GM23338 (cell line): Measurements from ENCODE around the gene KCTD21. TPM values are rescaled to one million over a fixed set of nuclear protein-coding genes. Genes with fewer than 3 reads are reported as not detected.

ENCODE experiments used
- ATAC-seq: fragments of 200-7000 bp; cut with Tn5 transposase; 3 replicates; pipeline ENCODE4 v1.9.1; 2020
- DNase-seq: peaks from one replicate; pipeline ENCODE4 v3.0.0-alpha.2; 2015; ENCODE audit warnings: low spot score
- H2AFZ ChIP-seq: fragments of 200-600 bp; sonication (generic); 2 replicates; pipeline ENCODE4 v1.8.0; 2016; ENCODE audit warnings: antibody characterized with exemption, mild to moderate bottlenecking, moderate library complexity
- H3F3A ChIP-seq: fragments of 200-600 bp; sonication (generic); replicated peaks from 2 replicates; pipeline ENCODE4 v1.8.0; 2017; ENCODE audit warnings: antibody characterized with exemption, mixed run types, low read depth
- H3K27ac ChIP-seq: fragments of 200-600 bp; sonication (generic); 2 replicates; pipeline ENCODE4 v1.6.1; 2016; ENCODE audit warnings: low read depth
- H3K27me3 ChIP-seq: fragments of 200-600 bp; sonication (generic); 2 replicates; pipeline ENCODE4 v1.8.0; 2016; ENCODE audit warnings: mild to moderate bottlenecking, mixed run types, moderate library complexity; ENCODE audit not compliant: insufficient read depth
- H3K36me3 ChIP-seq: fragments of 200-600 bp; sonication (generic); 2 replicates; pipeline ENCODE4 v1.8.0; 2016; ENCODE audit warnings: mild to moderate bottlenecking; ENCODE audit not compliant: insufficient read depth
- H3K4me1 ChIP-seq: fragments of 200-600 bp; sonication (generic); 2 replicates; pipeline ENCODE4 v1.8.0; 2016; ENCODE audit warnings: mild to moderate bottlenecking, moderate library complexity; ENCODE audit not compliant: insufficient read depth
- H3K4me2 ChIP-seq: fragments of 200-600 bp; sonication (generic); 2 replicates; pipeline ENCODE4 v1.7.1; 2017; ENCODE audit warnings: mixed run types
- H3K4me3 ChIP-seq: fragments of 200-600 bp; sonication (generic); 2 replicates; pipeline ENCODE4 v1.6.1; 2016; ENCODE audit warnings: mixed run types
- H3K79me2 ChIP-seq: fragments of 200-600 bp; sonication (generic); replicated peaks from 2 replicates; pipeline ENCODE4 v1.8.0; 2017; ENCODE audit warnings: mild to moderate bottlenecking; ENCODE audit not compliant: insufficient read depth
- H3K9me2 ChIP-seq: fragments of 200-600 bp; sonication (generic); 2 replicates; pipeline ENCODE4 v1.8.0; 2017; ENCODE audit not compliant: insufficient read depth
- H4K20me1 ChIP-seq: fragments of 200-600 bp; sonication (generic); replicated peaks from 2 replicates; pipeline ENCODE4 v1.8.0; 2017; ENCODE audit warnings: mild to moderate bottlenecking; ENCODE audit not compliant: insufficient read depth
- H3K27ac Mint-ChIP-seq: 2 replicates; pipeline ENCODE4 v1.8.0; 2020; ENCODE audit warnings: inconsistent platforms, mild to moderate bottlenecking, moderate library complexity, mixed read lengths
- H3K27me3 Mint-ChIP-seq: 3 replicates; pipeline ENCODE4 v1.8.0; 2022; ENCODE audit warnings: low read depth, mild to moderate bottlenecking, moderate library complexity, mixed read lengths, inconsistent platforms; ENCODE audit not compliant: insufficient read depth, poor library complexity
- H3K36me3 Mint-ChIP-seq: 3 replicates; pipeline ENCODE4 v1.8.0; 2021; ENCODE audit warnings: low read depth, mild to moderate bottlenecking, inconsistent platforms, moderate library complexity, mixed read lengths
- H3K4me1 Mint-ChIP-seq: 3 replicates; pipeline ENCODE4 v1.8.0; 2020; ENCODE audit warnings: mild to moderate bottlenecking, inconsistent platforms, mixed read lengths
- H3K4me3 Mint-ChIP-seq: 3 replicates; pipeline ENCODE4 v1.8.0; 2021; ENCODE audit warnings: moderate library complexity, mild to moderate bottlenecking, inconsistent platforms, mixed read lengths
- H3K9me3 Mint-ChIP-seq: 3 replicates; pipeline ENCODE4 v1.8.0; 2020; ENCODE audit warnings: moderate library complexity, mild to moderate bottlenecking, inconsistent platforms, mixed read lengths
- CTCF ChIP-seq, 2 experiments: fragments of 200-600 bp in 1 of 2; sonication (generic) in 1 of 2; conservative IDR thresholded peaks; 2 replicates each; pipeline versions ENCODE4 v1.5.1 to v1.6.1; 2016 to 2017; ENCODE audit warnings: antibody characterized with exemption in 2 of 2, low read depth in 2 of 2, mild to moderate bottlenecking in 2 of 2, moderate library complexity in 1 of 2
- EZH2 ChIP-seq: fragments of 200-600 bp; sonication (generic); IDR thresholded peaks from one replicate; pipeline ENCODE4 v1.8.0; 2017; ENCODE audit warnings: antibody characterized with exemption, mild to moderate bottlenecking, low read depth; ENCODE audit not compliant: unreplicated experiment
- EZH2phosphoT487 ChIP-seq: fragments of 200-600 bp; sonication (generic); IDR thresholded peaks from one replicate; pipeline ENCODE4 v1.8.1; 2018; ENCODE audit warnings: antibody characterized with exemption; ENCODE audit not compliant: unreplicated experiment
- JUNB ChIP-seq: IDR thresholded peaks from one replicate; pipeline ENCODE4 v1.6.1; 2016; ENCODE audit warnings: antibody characterized with exemption; ENCODE audit not compliant: unreplicated experiment
- NANOG ChIP-seq: IDR thresholded peaks from 2 replicates; pipeline ENCODE4 v1.6.1; 2016; ENCODE audit warnings: antibody characterized with exemption, borderline replicate concordance
- POLR2AphosphoS5 ChIP-seq: IDR thresholded peaks from 2 replicates; pipeline ENCODE4 v1.6.1; 2016; ENCODE audit warnings: antibody characterized with exemption, low read depth
- STAT1 ChIP-seq: IDR thresholded peaks from one replicate; pipeline ENCODE4 v1.6.1; 2016; ENCODE audit warnings: antibody characterized with exemption; ENCODE audit not compliant: unreplicated experiment
- ZNF114 ChIP-seq: fragments of 250-450 bp; sonication (Bioruptor Pico); IDR thresholded peaks from 2 replicates; pipeline ENCODE4 v1.5.0; 2020; ENCODE audit warnings: mild to moderate bottlenecking, moderate library complexity
- ZNF462 ChIP-seq: fragments of 250-450 bp; sonication (Bioruptor Pico); IDR thresholded peaks from 2 replicates; pipeline ENCODE4 v1.5.0; 2020; ENCODE audit warnings: mild to moderate bottlenecking, moderate library complexity
- polyA plus RNA-seq: library from polyadenylated mRNA; unstranded; fragments of >200 nt; fragmentation: Nextera tagmentation; extraction: Ambion mirVana; gene quantifications from 2 replicates; pipeline ENCODE4 v1.2.1, GENCODE V29; 2016
- total RNA-seq: library from RNA; depleted of rRNA; stranded (reverse); fragments of >200 nt; shearing (Covaris generic); gene quantifications from 2 replicates; pipeline ENCODE4 v1.2.3, GENCODE V29; 2014
- TF ChIP-seq, protein P1 (sequence below): IDR thresholded peaks from one replicate; pipeline ENCODE4 v1.6.1; 2018; ENCODE audit warnings: antibody characterized with exemption; ENCODE audit not compliant: unreplicated experiment
- TF ChIP-seq, protein P2 (sequence below): IDR thresholded peaks from 2 replicates; pipeline ENCODE4 v1.6.1; 2016; ENCODE audit warnings: antibody characterized with exemption

KCTD21 gene
- total and polyA plus RNA-seq, 2 experiments from 2014 or later = 1.0 to 3.7 TPM

- H3K27me3 Mint-ChIP-seq = peaks cover 2% of the 10 kb centered on the region
- TF ChIP-seq JUNB = no peak
- no peak for TF ChIP-seq EZH2phosphoT487
- TF ChIP-seq, protein P1, sequence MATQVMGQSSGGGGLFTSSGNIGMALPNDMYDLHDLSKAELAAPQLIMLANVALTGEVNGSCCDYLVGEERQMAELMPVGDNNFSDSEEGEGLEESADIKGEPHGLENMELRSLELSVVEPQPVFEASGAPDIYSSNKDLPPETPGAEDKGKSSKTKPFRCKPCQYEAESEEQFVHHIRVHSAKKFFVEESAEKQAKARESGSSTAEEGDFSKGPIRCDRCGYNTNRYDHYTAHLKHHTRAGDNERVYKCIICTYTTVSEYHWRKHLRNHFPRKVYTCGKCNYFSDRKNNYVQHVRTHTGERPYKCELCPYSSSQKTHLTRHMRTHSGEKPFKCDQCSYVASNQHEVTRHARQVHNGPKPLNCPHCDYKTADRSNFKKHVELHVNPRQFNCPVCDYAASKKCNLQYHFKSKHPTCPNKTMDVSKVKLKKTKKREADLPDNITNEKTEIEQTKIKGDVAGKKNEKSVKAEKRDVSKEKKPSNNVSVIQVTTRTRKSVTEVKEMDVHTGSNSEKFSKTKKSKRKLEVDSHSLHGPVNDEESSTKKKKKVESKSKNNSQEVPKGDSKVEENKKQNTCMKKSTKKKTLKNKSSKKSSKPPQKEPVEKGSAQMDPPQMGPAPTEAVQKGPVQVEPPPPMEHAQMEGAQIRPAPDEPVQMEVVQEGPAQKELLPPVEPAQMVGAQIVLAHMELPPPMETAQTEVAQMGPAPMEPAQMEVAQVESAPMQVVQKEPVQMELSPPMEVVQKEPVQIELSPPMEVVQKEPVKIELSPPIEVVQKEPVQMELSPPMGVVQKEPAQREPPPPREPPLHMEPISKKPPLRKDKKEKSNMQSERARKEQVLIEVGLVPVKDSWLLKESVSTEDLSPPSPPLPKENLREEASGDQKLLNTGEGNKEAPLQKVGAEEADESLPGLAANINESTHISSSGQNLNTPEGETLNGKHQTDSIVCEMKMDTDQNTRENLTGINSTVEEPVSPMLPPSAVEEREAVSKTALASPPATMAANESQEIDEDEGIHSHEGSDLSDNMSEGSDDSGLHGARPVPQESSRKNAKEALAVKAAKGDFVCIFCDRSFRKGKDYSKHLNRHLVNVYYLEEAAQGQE = no peak
- TF ChIP-seq POLR2AphosphoS5 = no peak
- TF ChIP-seq, protein P2, sequence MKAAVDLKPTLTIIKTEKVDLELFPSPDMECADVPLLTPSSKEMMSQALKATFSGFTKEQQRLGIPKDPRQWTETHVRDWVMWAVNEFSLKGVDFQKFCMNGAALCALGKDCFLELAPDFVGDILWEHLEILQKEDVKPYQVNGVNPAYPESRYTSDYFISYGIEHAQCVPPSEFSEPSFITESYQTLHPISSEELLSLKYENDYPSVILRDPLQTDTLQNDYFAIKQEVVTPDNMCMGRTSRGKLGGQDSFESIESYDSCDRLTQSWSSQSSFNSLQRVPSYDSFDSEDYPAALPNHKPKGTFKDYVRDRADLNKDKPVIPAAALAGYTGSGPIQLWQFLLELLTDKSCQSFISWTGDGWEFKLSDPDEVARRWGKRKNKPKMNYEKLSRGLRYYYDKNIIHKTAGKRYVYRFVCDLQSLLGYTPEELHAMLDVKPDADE = no peak
- no peak for TF ChIP-seq ZNF114
- TF ChIP-seq CTCF (conservative IDR thresholded peaks at IDR 0.05; ENCODE audit: low read depth in 2 of 2) = no peak
- no peak for TF ChIP-seq ZNF462 (CRISPR knock-in tag)
- TF ChIP-seq EZH2 = no peak
- TF ChIP-seq NANOG = no peak
- TF ChIP-seq STAT1 = no peak
- H3F3A ChIP-seq = no peaks in the 10 kb centered on the region
- no peak overlapping the region for H2AFZ ChIP-seq
- H3K4me3 Mint-ChIP-seq = no peak overlapping the region
- no peak for DNase-seq
- H3K36me3 ChIP-seq = no peaks in the 10 kb centered on the region
- no peak overlapping the region for H3K27ac Mint-ChIP-seq
- no peaks in the 10 kb centered on the region for H3K9me3 Mint-ChIP-seq
- H3K27me3 ChIP-seq = no peaks in the 10 kb centered on the region
- no peak overlapping the region for H3K27ac ChIP-seq
- H3K4me1 Mint-ChIP-seq = peaks cover 5% of the 10 kb centered on the region; the same call in 1 of the 3 replicates
- no peaks in the 10 kb centered on the region for H4K20me1 ChIP-seq
- H3K79me2 ChIP-seq = no peaks in the 10 kb centered on the region
- H3K4me3 ChIP-seq = no peak overlapping the region
- no peak overlapping the region for H3K4me2 ChIP-seq
- H3K36me3 Mint-ChIP-seq = no peaks in the 10 kb centered on the region
- H3K4me1 ChIP-seq = no peaks in the 10 kb centered on the region
- no peaks in the 10 kb centered on the region for H3K9me2 ChIP-seq
- ATAC-seq = no peak
These were observed 27.1 kb downstream of the KCTD21 start for GRCh38 chr11:78161346-78161745.
